ENCODE results near the gene DNAH17. TPM values are rescaled to one million over a fixed set of nuclear protein-coding genes. Genes with fewer than 3 reads are reported as not detected.

DNAH17 gene
- total RNA-seq, 1 experiment from 2014 or later = 0.13 TPM

- DNase-seq = no peak
- Histone ChIP-seq H2BK12ac (ENCODE audit: insufficient read length, low read depth, low read length) (no peak overlapping the region), H4K8ac (replicated peaks; ENCODE audit: insufficient read length, low read depth, low read length) (no peak overlapping the region), H3K79me1 (ENCODE audit: insufficient read depth, low read depth, low read length, poor library complexity, severe bottlenecking) (no peaks in the 10 kb centered on the region), H2BK120ac (ENCODE audit: low read depth, low read length, poor library complexity, severe bottlenecking) (no peak overlapping the region), H3K4me1 (ENCODE audit: insufficient read depth, low read length) (no peaks in the 10 kb centered on the region), H3K14ac (ENCODE audit: insufficient read depth, low read length) (no peak overlapping the region; the same call in 1 of the 2 replicates), H3K4ac (ENCODE audit: low read depth, low read length) (no peak overlapping the region), H3K9me3 (ENCODE audit: control insufficient read depth, low read depth, low read length) (no peaks in the 10 kb centered on the region), H2BK20ac (ENCODE audit: low read depth, low read length, poor library complexity, severe bottlenecking) (no peak overlapping the region), H4K5ac (ENCODE audit: insufficient read length, low read depth, low read length) (no peak overlapping the region), H4K91ac (ENCODE audit: insufficient read length, low read depth, low read length) (no peak overlapping the region), H3K18ac (ENCODE audit: insufficient read length, low read depth, low read length) (no peak overlapping the region), H3K27ac (ENCODE audit: insufficient read length, low read depth, low read length) (no peak overlapping the region), H3K56ac (ENCODE audit: insufficient read length, low read depth, low read length) (no peak overlapping the region), H3K4me2 (ENCODE audit: insufficient read depth, insufficient read length, low read length) (no peak overlapping the region), H2AK5ac (ENCODE audit: insufficient read length, low read length) (no peak overlapping the region), H3T11ph (ENCODE audit: low read length) (no peak overlapping the region), H3K23ac (ENCODE audit: insufficient read length, low read depth, low read length) (no peak overlapping the region), H4K20me1 (ENCODE audit: control insufficient read depth, insufficient read depth, insufficient read length) (no peaks in the 10 kb centered on the region), H3K9ac (ENCODE audit: extremely low read depth, insufficient read length, low read length) (no peak overlapping the region), H2BK15ac (ENCODE audit: low read depth, low read length) (no peak overlapping the region), H3K27me3 (ENCODE audit: insufficient read depth, low read length) (no peaks in the 10 kb centered on the region), H3K23me2 (ENCODE audit: insufficient read length, low read depth, low read length, poor library complexity, severe bottlenecking) (no peaks in the 10 kb centered on the region), H2AFZ (ENCODE audit: low read length) (no peak overlapping the region), H2BK5ac (ENCODE audit: insufficient read length, low read length) (no peak overlapping the region), H3K79me2 (ENCODE audit: insufficient read depth, low read length) (no peaks in the 10 kb centered on the region)
- no peak for TF ChIP-seq CTCF (conservative IDR thresholded peaks at IDR 0.05)
- no CpG with 5 or more reads among the region's 11 CpGs for WGBS (ENCODE audit: extremely low coverage, insufficient read length, low lambda C conversion rate)
- no peaks in the 10 kb centered on the region for H3K36me3 Mint-ChIP-seq (ENCODE audit: insufficient read depth in 1 of 3, low read depth in 3 of 3)
- H3K4me1 Mint-ChIP-seq = no peaks in the 10 kb centered on the region
- H3K27ac Mint-ChIP-seq = no peak overlapping the region
- H3K9me3 Mint-ChIP-seq = no peaks in the 10 kb centered on the region; a peak in 1 of 5 replicates
- H3K27me3 Mint-ChIP-seq (ENCODE audit: low read depth) = peaks cover 15% of the 10 kb centered on the region
- H3K4me3 Mint-ChIP-seq = no peak overlapping the region
Observed at GRCh38 chr17:78507526-78507925, 69.7 kb downstream of the DNAH17 start.

All from H9 (cell line).